GM19025 (cell line): ENCODE data around the gene MEI4.
"Not testable (repeated sequence)": the region's sequence is repeated elsewhere in the genome, so short reads cannot be mapped to it uniquely, and the experiment has no call there.

Source experiments
- ATAC-seq: cut with Tn5 transposase; IDR thresholded peaks from one replicate; pipeline ENCODE4 v1.9.1; 2021; ENCODE audit warnings: mild to moderate bottlenecking, low read depth, moderate library complexity; ENCODE audit not compliant: unreplicated experiment

The MEI4 gene

GRCh38 chr6:77812304-77812703, 159.5 kb downstream of the MEI4 start:
- no peak for ATAC-seq

- ATAC-seq, result no peak
Measured at GRCh38 chr6:77813090-77813489, 160.3 kb downstream of the MEI4 start.

DNA sequence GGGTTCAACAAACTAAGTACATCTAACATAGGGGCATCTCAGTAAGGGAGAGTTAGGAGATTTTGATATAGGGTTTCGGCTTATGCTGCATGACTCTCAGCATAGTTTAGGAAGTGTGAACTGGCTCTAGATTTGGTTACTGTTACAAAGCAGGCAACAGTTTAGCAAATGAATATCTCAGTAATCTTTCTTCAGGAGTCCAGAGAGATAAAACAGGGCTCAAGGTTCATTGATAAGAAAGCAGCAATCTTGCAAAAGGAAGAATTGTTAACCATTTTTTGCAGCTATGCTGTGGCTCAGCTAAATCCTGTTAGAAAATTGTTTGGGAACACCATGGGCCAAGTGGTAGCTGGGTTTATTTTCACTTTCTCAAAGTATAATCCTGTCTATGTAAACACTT, 161.3 kb downstream of the MEI4 start:
- ATAC-seq, result no peak

GRCh38 chr6:77815531-77815930, 162.7 kb downstream of the MEI4 start:
- no peak for ATAC-seq

DNA sequence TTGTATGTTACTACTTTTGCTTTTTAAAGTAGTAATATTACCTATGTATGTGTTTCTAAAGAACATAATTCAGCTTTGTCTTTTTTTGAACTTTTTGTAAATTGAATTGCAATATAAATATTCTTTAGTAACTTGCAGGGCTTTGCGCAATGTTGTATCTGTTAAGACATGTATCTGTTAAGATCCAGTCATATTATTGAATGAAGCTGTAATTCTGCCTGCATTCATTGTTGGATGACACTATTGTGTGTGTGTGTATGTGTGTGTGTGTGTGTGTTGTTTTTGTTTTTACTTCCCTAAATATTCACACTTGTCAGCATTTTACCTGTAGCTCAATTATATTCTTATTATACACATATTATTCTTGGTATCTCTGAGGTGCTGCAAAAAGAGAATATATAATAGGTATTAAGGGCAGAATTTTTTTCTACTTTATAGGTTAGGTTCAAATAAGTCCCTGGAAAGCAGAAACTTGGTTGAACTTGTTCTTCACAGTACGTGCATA, 164.0 kb downstream of the MEI4 start:
- no peak for ATAC-seq

GRCh38 chr6:77822265-77822664, 169.4 kb downstream of the MEI4 start:
- ATAC-seq, result no peak

GRCh38 chr6:77825204-77825603, 172.4 kb downstream of the MEI4 start:
- no peak for ATAC-seq

- ATAC-seq, result no peak
Measured at GRCh38 chr6:77829736-77830135, 176.9 kb downstream of the MEI4 start.

DNA sequence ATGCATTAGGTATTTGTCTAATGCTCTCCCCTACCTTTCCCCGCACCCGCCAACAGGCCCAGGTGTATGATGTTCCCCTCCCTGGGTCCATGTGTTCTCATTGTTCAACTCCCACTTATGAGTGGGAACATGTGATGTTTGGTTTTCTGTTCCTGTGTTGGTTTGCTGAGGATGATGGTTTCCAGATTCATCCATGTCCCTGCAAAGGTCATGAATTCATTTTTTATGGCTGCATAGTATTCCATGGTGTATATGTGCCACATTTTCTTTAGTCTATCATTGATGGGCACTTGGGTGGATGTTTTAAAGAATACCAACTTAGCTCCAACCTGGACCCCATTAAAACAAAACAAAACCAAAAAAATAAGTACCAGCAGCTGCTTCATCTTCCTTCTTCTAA, 180.9 kb downstream of the MEI4 start:
- not testable (repeated sequence) for ATAC-seq

DNA sequence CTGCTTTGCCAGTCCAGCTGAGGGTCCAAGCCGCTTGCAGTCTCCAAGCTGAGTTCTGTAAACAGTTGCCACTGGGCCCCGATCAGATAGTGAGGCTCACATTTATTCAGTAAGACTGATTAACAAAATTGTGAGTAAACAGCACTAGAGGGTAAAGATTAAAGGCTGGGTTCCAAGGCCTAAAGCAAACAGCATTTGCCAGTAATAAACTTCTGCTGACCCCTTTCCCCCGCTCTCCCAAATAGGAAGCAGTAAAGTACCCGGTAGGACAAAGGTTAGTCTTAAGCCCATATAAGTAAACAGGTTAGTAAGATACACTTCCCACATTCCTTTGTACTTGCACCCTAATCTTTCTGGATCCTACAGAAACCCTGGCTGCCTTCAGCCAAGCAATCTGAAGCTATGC, 181.8 kb downstream of the MEI4 start:
- ATAC-seq, result no peak

- ATAC-seq, result no peak
Measured at GRCh38 chr6:77837034-77837784, 184.4 kb downstream of the MEI4 start.

DNA sequence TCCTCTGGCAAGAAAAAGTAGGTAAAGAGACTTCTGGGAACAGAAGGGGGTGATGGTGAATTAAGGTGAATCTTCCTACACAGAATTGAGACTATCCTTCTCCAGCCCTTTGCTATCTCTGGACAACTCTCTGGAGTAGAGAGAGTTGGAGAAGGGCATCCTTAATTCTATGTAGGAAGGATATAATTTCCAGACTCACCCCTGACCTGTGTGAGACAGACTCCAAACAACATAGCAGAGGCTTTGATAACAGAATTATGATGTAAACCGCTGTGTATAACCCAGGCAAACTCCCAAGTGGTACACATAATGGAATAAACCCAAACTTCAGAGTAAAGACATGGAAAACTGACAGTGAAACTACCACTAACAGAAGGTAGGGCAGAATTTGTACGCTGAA, 186.5 kb downstream of the MEI4 start:
- ATAC-seq, result no peak

- no peak for ATAC-seq
Measured at GRCh38 chr6:77844822-77845221, 192.0 kb downstream of the MEI4 start.

GRCh38 chr6:77853401-77853800, 200.6 kb downstream of the MEI4 start:
- no peak for ATAC-seq

DNA sequence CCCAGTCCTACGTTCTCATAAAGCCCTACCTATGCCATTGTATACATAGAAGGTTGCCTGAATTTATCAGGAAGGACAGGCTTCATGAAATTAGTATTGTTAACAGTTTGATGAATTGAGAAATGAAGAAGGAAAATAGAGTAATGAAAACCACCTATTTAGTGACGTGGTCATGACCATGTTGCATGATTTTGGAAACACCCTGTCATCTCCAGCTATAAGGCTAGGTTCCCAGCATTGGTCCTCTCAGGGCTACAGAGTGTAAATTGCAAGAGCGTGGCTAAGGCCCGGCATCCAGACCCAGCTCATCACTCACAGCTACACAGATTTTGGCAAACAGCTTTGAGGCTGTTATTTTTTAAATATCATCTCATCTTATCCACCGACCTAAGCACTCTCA, 203.6 kb downstream of the MEI4 start:
- no peak for ATAC-seq

- no peak for ATAC-seq
Measured at GRCh38 chr6:77857421-77857820, 204.6 kb downstream of the MEI4 start.

DNA sequence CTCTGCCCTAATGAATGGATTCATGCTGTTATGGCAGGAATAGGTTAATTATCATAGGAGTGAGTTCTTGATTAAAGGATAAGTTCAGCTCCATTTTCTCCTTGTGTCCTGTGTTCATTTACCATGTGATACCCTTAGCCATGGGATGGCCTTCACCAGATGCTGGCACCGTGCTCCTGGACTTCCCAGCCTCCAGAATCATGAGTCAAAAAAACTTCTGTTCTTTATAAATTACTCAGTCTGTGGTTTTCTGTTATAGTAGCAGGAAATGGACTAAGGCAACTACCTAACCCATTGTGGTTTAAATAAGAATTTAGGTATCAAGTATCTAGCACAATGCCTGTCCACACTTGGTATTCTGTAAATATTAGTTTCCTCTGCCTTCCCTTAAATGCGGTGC, 223.5 kb downstream of the MEI4 start:
- ATAC-seq, result no peak

DNA sequence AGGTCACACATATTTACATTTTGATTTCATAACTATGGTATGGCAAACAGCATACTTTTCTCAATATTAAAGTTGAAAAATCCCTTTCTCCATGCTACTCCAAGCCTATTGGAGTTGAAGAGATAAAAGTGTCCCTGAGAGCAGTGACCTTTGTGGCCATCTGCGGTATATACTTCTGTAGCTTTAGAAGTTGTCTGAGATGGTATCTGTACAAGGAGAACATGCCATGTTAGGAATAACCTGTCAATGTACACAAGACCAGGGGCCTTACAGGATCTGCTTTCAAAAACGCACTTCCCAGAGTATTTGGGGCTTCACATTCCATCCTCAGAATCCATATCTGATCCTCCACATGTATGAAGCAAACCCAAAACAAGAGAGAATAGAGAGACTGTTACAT, 226.7 kb downstream of the MEI4 start:
- ATAC-seq, result no peak

DNA sequence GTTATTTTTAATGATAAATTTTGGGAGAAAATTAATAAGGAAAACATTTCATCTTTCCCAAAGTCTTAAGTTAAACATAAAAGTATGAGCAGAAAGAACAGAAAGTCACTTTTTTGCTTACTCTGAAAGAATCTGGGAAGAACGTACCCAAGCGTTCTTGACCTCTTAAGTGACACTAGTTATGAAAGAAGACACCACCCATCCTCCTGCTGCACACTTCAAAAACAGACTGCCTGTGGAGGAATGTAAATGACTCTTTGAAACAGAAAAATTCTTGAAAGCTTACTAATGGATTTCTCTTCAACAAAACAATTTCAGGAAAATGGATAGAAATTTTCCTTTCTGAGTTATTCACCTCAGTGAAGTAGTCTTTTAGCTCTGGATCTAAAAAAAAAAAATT, 227.7 kb downstream of the MEI4 start:
- ATAC-seq, result no peak

GRCh38 chr6:77883851-77884250, 231.0 kb downstream of the MEI4 start:
- no peak for ATAC-seq

- no peak for ATAC-seq
Measured at GRCh38 chr6:77893391-77893790, 240.6 kb downstream of the MEI4 start.

DNA sequence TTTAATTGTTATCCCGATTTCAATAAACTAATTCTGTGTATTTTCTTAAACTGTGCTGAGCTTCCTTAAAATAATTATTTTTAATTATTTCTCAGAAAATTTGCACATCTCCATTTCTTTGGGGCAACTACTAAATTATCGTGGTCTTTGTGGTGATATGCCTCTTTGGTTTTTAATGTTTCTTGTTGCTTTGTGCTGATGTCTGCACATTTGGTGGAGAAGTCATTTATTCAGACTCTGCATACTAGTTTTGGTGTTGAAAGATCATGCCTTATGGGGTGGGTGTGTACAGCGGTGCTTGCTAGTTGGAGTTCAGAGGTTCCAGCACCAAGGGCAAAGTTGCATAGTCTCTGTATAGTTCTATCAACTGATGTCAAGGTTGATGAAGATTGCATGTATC, 253.2 kb downstream of the MEI4 start:
- no peak for ATAC-seq

DNA sequence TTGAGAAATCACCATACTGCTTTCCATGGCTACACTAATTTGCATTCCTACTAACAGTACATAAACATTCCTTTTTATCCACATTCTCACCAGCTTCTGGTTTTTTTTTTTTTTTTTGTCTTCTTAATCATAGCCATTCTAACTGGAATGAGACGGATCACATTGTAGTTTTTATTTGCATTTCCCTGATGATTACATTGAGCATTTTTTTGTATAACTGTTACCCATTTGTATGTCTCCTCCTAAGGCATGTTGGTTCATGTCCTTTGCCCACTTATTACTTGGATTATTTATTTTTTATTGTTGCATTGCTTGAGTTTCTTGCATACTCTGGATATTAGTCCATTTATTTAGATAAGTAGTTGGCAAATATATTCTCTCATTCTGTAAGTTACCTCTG, 258.0 kb downstream of the MEI4 start:
- ATAC-seq, result no peak
